ENCODE measurements around the gene AFF4. TPM values are rescaled to one million over a fixed set of nuclear protein-coding genes. Genes with fewer than 3 reads are reported as not detected.

Gene AFF4
- polyA plus RNA-seq, 2 of the 4 experiments (the other 2 are of a cell fraction): 22.1 to 43.5 TPM

- no peak for FAIRE-seq
- 60% methylated on average over 6 of the region's 6 CpGs for WGBS (ENCODE audit: missing lambda C conversion rate)
- Histone ChIP-seq H3K4me2 (no peak within 1 kb of the TSS), H3K27ac (no peak within 1 kb of the TSS), H3K9me3 (no peaks in the 10 kb centered on the region), H3K4me1 (peaks cover 7% of the 10 kb centered on the region; the same call in 2 of the 3 replicates), H3K4me3 (no peak within 1 kb of the TSS)
- CTCF ChIA-PET: interaction anchor here (0.7 to 5.7 kb wide), 4 partner anchors 9 to 203 kb away, joined by 3 to 24 read pairs (median 13); partner anchors contain the start of gene SHROOM1
- DNase-seq (ENCODE audit: low read depth in 1 of 2, low spot score in 1 of 2): peak in 1 of 2 experiments; percentile 15
- POLR2A ChIA-PET: no interaction called here
- TF ChIP-seq SREBF2 (IDR thresholded peaks at IDR 0.05) (no peak), NR3C1 (IDR thresholded peaks at IDR 0.05) (no peak), CHD4 (IDR thresholded peaks at IDR 0.05; ENCODE audit: borderline replicate concordance) (no peak), RFX5 (IDR thresholded peaks at IDR 0.05) (no peak), POLR2A (IDR thresholded peaks at IDR 0.05; ENCODE audit: low read length) (no peak), RARB (CRISPR knock-in tag; IDR thresholded peaks at IDR 0.05) (no peak), USF2 (IDR thresholded peaks at IDR 0.05) (no peak), POLR2AphosphoS2 (conservative IDR thresholded peaks at IDR 0.05; ENCODE audit: low read length) (no peak), EHF (CRISPR knock-in tag; IDR thresholded peaks at IDR 0.05) (no peak), EP300 (IDR thresholded peaks at IDR 0.05) (no peak), HES2 (IDR thresholded peaks at IDR 0.05) (no peak), BCL3 (IDR thresholded peaks at IDR 0.05) (no peak), CHD2 (IDR thresholded peaks at IDR 0.05; ENCODE audit: low read length, partially characterized antibody) (no peak), ZSCAN20 (CRISPR knock-in tag; IDR thresholded peaks at IDR 0.05) (no peak), KDM1A (IDR thresholded peaks at IDR 0.05; ENCODE audit: low read depth) (no peak), ESRRA (IDR thresholded peaks at IDR 0.05; ENCODE audit: borderline replicate concordance, low read length) (no peak), KDM5A (IDR thresholded peaks at IDR 0.05) (no peak), NFE2L2 (conservative IDR thresholded peaks at IDR 0.05; ENCODE audit: low read length) (no peak), CTCF (IDR thresholded peaks at IDR 0.05) (no peak)
- ATAC-seq: peak in 1 of 2 experiments; percentile 11; a peak in 2 of 6 replicates
Measured at GRCh38 chr5:132873119-132873929, 90.1 kb downstream of the AFF4 start, which contains the start of gene LEAP2. Gene LEAP2 (plus strand): TSS chr5:132873668. CDS start chr5:132873695, 27 bp downstream.

- no peak for FAIRE-seq
- WGBS (ENCODE audit: missing lambda C conversion rate): 100% methylated on average over 1 of the region's 1 CpG
- TF ChIP-seq MAZ (IDR thresholded peaks at IDR 0.05; ENCODE audit: borderline replicate concordance, low read depth, low read length) (no peak), HOXB5 (CRISPR knock-in tag; IDR thresholded peaks at IDR 0.05) (no peak), SMC3 (IDR thresholded peaks at IDR 0.05) (no peak), USF2 (IDR thresholded peaks at IDR 0.05) (no peak), HES2 (IDR thresholded peaks at IDR 0.05) (no peak), POLR2AphosphoS2 (conservative IDR thresholded peaks at IDR 0.05; ENCODE audit: low read length) (no peak), REST (IDR thresholded peaks at IDR 0.05) (no peak), JUNB (IDR thresholded peaks at IDR 0.05) (no peak), ZSCAN20 (CRISPR knock-in tag; IDR thresholded peaks at IDR 0.05) (no peak), NR3C1 (IDR thresholded peaks at IDR 0.05) (no peak), RNF2 (IDR thresholded peaks at IDR 0.05; ENCODE audit: borderline replicate concordance, low read depth) (no peak), CBX2 (IDR thresholded peaks at IDR 0.05; ENCODE audit: borderline replicate concordance, low read depth) (no peak), FOSL2 (IDR thresholded peaks at IDR 0.05) (no peak), FOSL2 (CRISPR knock-in tag; IDR thresholded peaks at IDR 0.05) (no peak)
Measured at GRCh38 chr5:132872788-132873118, 90.7 kb downstream of the AFF4 start.

More at GRCh38 chr5:132872788-132873118, 90.7 kb downstream of the AFF4 start:
- Histone ChIP-seq H3K4me3 (no peak overlapping the region), H3K4me2 (no peak overlapping the region), H3K27ac (no peak overlapping the region), H3K9me3 (no peaks in the 10 kb centered on the region), H3K4me1 (peaks cover 9% of the 10 kb centered on the region; the same call in 2 of the 3 replicates)
- ATAC-seq (no peak), DNase-seq (ENCODE audit: low read depth in 1 of 2, low spot score in 1 of 2) (no peak)
- POLR2A ChIA-PET: no interaction called here
- CTCF ChIA-PET: interaction anchor here (1.4 to 5.7 kb wide), 3 partner anchors 10 to 61 kb away, joined by 3 to 24 read pairs (median 23); partner anchors contain the start of gene SHROOM1

Data from A549 (cell line).